HCT116 (cell line): Measurements from ENCODE around the gene DLX2.
"Not testable (repeated sequence)": the region's sequence is repeated elsewhere in the genome, so short reads cannot be mapped to it uniquely, and the experiment has no call there.

Source experiments
- CEBPB ChIP-seq: IDR thresholded peaks from 2 replicates; pipeline ENCODE4 v1.6.1; 2012; ENCODE audit warnings: low read depth
- EZH2 ChIP-seq: fragments of 200-600 bp; sonication (generic); IDR thresholded peaks from 2 replicates; pipeline ENCODE4 v1.6.1; 2017; ENCODE audit warnings: antibody characterized with exemption, mixed run types
- FOSL1 ChIP-seq: IDR thresholded peaks from 2 replicates; pipeline ENCODE4 v1.6.1; 2012; ENCODE audit warnings: low read depth
- TF ChIP-seq, protein P1 (sequence below), 3 experiments: fragments of 200-600 bp in 1 of 3; sonication (generic) in 1 of 3; IDR thresholded peaks in 2 of 3; conservative IDR thresholded peaks in 1 of 3; 2 replicates each; pipeline ENCODE4 v1.5.1; 2012 to 2017; ENCODE audit warnings: low read depth in 2 of 3, low read length in 2 of 3, antibody characterized with exemption in 1 of 3, borderline replicate concordance in 1 of 3, control low read depth in 1 of 3, mild to moderate bottlenecking in 1 of 3, mixed read lengths in 1 of 3, mixed run types in 1 of 3, moderate library complexity in 1 of 3; ENCODE audit not compliant: insufficient read depth in 1 of 3

DNA sequence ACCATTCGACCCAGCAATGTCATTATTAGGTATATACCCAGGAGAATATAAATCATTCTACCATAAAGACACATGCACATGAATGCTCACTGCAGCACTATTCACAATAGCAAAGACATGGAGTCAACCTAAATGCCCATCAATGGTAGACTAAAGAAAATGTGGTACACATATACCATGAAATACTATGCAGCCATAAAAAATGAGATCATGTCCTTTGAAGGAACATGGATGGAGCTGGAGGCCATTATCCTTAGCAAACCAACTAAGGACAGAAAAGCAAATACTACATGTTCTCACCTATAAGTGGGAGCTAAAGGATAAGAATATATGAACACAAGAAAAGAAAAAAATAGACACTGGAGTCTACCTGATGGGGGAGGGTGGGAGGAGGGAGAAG, 36.0 kb upstream of the DLX2 start:
- not testable (repeated sequence) for TF ChIP-seq FOSL1, EZH2, CEBPB
- TF ChIP-seq, protein P1, sequence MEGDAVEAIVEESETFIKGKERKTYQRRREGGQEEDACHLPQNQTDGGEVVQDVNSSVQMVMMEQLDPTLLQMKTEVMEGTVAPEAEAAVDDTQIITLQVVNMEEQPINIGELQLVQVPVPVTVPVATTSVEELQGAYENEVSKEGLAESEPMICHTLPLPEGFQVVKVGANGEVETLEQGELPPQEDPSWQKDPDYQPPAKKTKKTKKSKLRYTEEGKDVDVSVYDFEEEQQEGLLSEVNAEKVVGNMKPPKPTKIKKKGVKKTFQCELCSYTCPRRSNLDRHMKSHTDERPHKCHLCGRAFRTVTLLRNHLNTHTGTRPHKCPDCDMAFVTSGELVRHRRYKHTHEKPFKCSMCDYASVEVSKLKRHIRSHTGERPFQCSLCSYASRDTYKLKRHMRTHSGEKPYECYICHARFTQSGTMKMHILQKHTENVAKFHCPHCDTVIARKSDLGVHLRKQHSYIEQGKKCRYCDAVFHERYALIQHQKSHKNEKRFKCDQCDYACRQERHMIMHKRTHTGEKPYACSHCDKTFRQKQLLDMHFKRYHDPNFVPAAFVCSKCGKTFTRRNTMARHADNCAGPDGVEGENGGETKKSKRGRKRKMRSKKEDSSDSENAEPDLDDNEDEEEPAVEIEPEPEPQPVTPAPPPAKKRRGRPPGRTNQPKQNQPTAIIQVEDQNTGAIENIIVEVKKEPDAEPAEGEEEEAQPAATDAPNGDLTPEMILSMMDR (IDR thresholded peaks at IDR 0.05 in 2 of 3, conservative IDR thresholded peaks at IDR 0.05 in 1 of 3; ENCODE audit: borderline replicate concordance in 1 of 3, insufficient read depth in 1 of 3, low read depth in 2 of 3, low read length in 2 of 3), result not testable (repeated sequence)
